GM19240 (cell line): ENCODE data around the gene TDRD9.

Experiments
- DNase-seq: peaks from one replicate; pipeline ENCODE4 v3.0.0; 2011; ENCODE audit warnings: low spot score; ENCODE audit not compliant: insufficient read length

Gene TDRD9

DNA sequence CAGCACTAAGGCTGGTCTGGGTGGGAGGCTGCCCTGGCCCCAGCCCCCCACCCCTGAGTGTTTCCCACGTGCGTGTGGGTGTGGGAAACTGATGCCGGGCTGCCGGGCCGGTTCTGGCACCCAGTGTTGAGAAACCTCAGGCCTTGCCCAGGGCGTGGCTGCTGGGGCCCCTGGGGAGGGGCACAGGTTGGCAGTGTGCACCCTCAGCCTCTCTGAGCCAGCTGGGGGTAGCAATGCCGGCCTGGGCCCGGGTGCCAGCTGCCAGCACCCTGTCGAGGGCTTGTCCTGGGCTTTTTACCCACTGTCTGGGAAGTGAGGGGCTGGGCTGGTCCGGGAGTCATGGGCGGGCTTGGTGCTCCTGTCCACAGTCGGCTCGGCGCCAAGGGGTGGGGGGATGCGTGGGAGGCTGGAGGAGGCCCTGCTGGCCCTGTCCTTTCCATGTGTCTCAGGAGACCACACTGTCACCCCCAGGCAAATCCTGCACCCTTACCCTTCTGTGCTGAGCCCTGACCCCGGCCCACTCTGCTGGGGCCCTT lies 172.9 kb downstream of the TDRD9 start:
- no peak for DNase-seq

DNA sequence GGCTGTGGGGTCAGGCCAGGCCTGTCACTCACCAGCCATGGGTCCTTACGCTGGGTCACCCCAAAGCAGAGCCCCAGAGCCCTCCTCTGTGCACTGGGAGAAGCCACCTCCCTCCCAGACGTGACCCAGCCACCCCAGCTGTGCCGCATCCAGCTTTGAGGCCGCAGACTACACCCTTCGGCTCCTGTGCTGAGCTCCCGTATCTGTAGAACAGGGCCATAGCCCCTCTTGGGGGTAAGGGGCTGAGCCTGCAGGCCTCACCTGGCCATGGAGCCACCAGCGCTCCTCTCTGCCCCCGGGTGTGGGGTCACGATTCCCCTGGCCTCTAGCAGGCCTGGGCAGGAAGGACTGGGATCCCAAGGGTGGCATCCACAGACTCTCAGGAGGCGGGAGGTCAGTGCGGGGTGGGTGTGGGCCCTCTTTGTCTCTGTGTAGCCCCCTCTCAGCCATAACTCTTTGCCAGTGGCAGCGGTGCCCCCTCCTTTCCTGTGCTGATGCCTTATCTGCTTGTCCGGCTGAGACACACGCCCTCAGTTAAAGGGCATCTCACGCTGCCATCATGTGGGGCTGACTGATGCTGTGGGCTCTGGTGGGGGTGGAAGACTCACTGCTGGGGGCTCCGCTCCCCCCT lies 173.5 kb downstream of the TDRD9 start:
- DNase-seq, result no peak
